ENCODE data around the gene RPL6.

DNA sequence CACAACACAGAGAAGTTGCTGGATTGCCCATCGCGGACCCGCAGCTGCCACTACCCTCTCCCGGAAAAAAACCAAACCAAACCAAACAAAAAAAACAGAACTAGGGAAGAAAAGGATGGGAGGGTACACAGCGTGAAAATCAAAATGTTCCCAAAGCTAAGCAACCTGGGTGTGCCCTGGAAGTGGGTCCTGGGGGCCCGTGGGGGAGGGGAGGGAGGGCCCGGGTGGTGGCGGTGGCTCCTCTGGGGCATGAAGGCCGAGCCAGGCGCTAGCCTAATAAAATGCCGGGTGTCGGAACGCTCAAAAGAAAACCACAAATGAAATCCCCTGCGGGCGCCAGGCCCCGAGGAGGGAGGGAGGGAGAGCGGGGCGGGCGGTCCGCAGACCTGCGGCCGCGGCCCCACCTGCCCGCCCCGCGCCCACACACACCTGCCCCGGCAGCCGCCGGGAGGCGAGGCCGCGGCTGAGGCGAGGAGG, 28.0 kb downstream of the RPL6 start:
- TF ChIP-seq CTCF (IDR thresholded peaks at IDR 0.05) (no peak), POLR2A (IDR thresholded peaks at IDR 0.05) (no peak), POLR2AphosphoS5 (IDR thresholded peaks at IDR 0.05) (no peak)
